IPS-18a (cell line): Measurements from ENCODE around the gene PARVG.
"Not testable (repeated sequence)": the region's sequence is repeated elsewhere in the genome, so short reads cannot be mapped to it uniquely, and the experiment has no call there.

ENCODE experiments used
- H3K27ac ChIP-seq: one replicate; pipeline ENCODE4 v1.5.1; 2013; ENCODE audit warnings: low read length
- H3K27me3 ChIP-seq: one replicate; pipeline ENCODE4 v1.6.1; 2013; ENCODE audit warnings: mild to moderate bottlenecking, low read length; ENCODE audit not compliant: control insufficient read depth, insufficient read depth
- H3K36me3 ChIP-seq: one replicate; pipeline ENCODE4 v1.6.1; 2013; ENCODE audit warnings: low read depth, low read length; ENCODE audit not compliant: control insufficient read depth
- H3K4me1 ChIP-seq: one replicate; pipeline ENCODE4 v1.6.1; 2013; ENCODE audit warnings: low read depth, low read length; ENCODE audit not compliant: control insufficient read depth
- H3K4me3 ChIP-seq: one replicate; pipeline ENCODE4 v1.5.1; 2013; ENCODE audit warnings: low read length
- H3K9ac ChIP-seq: one replicate; pipeline ENCODE4 v1.6.1; 2013; ENCODE audit warnings: mild to moderate bottlenecking, low read length, moderate library complexity
- H3K9me3 ChIP-seq: one replicate; pipeline ENCODE4 v1.6.1; 2013; ENCODE audit warnings: low read depth, low read length; ENCODE audit not compliant: control insufficient read depth

The PARVG gene

DNA sequence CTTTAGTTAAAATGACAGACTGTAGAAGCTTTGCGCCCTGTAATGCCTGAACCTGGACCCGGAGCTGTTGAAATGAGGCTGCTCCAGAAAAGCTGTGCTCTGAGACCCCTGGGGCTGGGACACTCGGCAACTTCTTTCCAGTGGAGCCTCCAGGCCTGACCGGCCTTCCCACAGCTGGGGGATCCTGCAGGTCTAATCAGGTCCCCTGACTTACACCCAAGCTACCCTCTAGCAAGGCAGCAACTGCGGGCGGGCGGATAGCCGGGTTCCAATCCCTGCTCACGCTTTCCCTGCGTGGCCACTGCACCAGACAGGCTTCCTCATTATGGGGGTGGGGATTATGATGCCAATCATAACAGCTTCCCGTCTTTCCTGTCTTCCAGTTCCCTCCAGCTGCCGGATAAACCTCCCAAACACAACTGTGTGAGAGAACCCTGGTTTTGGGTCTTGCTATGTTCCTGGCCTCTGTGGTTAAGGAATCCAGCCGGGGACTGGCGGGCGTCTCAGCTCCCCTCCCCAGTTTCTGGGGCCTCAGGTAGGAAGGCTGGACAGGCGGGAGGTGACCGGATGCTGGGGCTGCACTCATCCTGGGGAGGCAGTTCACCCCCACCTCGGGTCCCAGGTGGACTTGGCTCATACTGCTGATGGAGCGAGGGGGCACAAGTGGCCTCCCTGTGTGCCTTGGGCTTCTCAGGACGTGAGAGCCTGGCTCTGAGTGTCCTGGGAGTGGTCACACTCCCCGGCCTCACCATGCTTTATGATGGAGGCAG lies 38.6 kb downstream of the PARVG start:
- Histone ChIP-seq H3K9ac (no peak overlapping the region), H3K9me3 (no peaks in the 10 kb centered on the region), H3K36me3 (no peaks in the 10 kb centered on the region), H3K4me3 (no peak overlapping the region), H3K4me1 (no peaks in the 10 kb centered on the region), H3K27me3 (no peaks in the 10 kb centered on the region), H3K27ac (no peak overlapping the region)

DNA sequence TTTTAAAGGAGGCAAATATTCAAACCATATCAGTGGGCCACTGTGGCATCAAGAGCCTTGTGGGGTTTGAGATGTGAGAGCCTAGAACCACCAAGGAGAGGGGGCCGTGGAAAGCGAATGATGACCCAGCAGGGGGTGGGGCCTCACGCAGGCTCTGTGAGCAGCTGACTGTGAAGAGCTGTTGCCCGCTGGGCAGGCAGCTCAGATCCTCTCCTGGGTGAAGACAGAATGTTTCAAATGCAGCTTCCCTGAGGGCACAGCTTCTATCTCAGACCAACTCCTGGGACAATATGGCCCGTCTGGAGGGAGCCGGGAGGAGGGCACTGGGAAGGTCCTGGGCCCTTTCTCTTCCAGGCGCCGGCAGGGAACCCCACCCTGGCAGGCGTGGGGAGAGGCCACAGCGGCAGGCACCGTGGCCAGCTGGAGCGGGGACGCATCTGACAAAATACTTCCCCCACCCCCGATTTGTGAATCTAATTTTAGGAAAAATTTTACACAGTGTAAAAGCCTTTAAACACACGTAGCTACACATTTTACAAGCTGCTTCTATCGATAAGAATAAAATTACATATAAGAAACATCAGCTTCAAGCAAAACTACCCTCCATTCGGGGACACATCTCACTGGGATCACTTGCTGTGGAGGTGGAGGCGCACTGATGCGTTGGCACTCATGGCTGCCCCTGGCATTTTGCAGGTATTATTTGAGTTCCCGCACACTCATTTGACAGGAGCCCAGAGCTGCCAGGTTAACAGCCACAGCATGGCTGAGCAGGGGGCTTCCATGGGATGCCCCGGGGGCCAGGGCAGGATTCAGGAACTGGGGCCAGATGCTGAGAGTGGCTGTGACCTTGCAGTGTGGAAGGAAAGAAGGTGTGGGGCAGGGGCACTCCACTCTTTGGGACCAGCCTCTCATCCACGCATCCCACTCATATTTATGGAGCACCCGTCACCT lies 40.3 kb downstream of the PARVG start:
- H3K4me3 ChIP-seq = no peak overlapping the region
- no peaks in the 10 kb centered on the region for H3K4me1 ChIP-seq
- H3K9ac ChIP-seq = no peak overlapping the region
- no peaks in the 10 kb centered on the region for H3K27me3 ChIP-seq
- H3K27ac ChIP-seq = no peak overlapping the region
- no peaks in the 10 kb centered on the region for H3K36me3 ChIP-seq
- no peaks in the 10 kb centered on the region for H3K9me3 ChIP-seq

DNA sequence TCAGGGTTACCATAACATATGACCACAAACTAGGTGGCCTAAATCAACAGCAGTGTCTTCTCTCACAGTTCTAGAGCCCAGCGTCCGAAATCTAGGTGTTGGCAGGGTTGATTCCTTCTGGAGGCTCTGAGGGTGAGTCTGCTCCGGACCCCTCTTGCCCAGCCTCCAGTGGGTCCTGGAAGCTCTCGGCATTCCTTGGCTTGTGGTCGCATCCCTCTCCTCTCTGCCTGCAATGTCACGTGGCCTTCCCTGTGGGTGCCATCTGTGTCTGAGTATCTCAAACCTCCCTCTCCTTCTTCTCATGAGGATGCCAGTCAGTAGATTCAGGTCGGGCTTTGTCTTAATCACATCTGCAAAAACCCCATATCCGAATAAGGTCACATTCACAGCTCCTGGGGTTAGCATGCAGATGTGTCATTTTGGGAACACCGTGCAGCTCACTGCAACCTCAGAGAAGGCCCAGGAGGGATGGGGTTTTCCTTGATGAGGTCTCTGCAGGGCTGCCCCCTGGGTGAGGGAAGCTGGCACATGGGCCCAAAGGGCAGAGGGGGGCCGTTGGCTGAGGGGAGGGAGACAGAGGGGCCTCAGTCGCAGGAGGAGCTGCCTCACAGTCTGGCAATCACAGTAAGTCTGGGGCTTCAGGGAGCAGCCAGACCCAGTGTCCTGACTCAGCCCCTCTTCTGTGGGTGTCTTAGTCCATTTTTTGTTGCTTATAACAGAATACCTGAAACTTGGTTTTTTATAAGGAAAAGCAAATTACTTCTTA lies 41.2 kb downstream of the PARVG start:
- H3K4me3 ChIP-seq = no peak overlapping the region
- H3K4me1 ChIP-seq = no peaks in the 10 kb centered on the region
- H3K9me3 ChIP-seq = no peaks in the 10 kb centered on the region
- no peaks in the 10 kb centered on the region for H3K27me3 ChIP-seq
- no peaks in the 10 kb centered on the region for H3K36me3 ChIP-seq
- H3K9ac ChIP-seq = no peak overlapping the region
- H3K27ac ChIP-seq = no peak overlapping the region

DNA sequence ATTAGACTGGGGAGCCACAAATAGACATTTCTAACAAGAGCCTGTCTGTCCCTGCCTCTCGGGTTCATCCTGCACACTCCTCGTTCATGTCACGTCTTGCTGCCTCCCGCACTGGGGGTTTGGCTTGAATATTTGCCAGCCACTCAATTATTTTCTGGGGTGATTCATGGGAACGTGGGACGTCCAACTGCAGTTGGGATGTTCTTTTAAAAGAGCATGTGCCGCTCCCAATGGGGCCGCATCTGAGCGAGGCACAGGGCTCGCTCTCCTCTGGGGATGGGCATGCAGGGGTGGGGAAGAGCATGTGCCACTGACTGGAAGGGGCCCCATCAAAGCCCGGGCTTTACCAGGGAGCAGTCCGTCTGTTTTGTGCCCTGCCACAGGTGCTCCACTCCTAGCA lies 43.4 kb downstream of the PARVG start:
- Histone ChIP-seq H3K4me1 (no peaks in the 10 kb centered on the region), H3K27ac (no peak overlapping the region), H3K36me3 (no peaks in the 10 kb centered on the region)

DNA sequence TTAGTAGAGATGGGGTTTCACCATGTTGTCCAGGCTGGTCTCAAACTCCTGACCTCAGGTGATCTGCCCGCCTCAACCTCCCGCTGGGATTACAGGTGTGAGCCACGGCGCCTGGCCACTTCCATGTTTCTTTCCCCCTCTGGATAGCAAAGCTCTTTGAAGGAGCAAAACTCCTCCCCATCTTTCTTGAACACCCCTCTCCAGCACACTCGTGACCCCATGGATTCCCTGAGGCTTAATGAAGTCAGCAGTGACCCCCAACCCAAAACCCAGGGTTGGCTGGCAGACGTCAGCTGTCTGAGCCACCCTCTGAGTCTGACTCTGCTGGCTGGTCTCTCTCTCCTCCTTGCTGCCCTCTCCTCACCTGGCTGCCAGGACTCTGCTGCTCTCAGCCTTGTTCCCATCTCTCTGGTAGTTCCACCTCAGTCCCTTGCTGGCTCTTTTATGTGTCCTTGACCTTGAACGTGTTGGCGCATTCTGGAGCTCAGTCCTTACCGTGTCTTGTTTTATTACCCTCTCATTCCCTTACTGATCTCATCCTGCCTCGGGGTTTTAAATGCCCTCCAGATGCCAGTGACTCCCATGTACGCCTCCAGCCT lies 44.5 kb downstream of the PARVG start:
- Histone ChIP-seq H3K36me3 (no peaks in the 10 kb centered on the region), H3K27me3 (no peaks in the 10 kb centered on the region)

More for the DNA sequence above, 43.4 kb downstream of the PARVG start:
- no peaks in the 10 kb centered on the region for H3K9me3 ChIP-seq
- H3K9ac ChIP-seq = no peak overlapping the region
- no peak overlapping the region for H3K4me3 ChIP-seq
- H3K27me3 ChIP-seq = no peaks in the 10 kb centered on the region

DNA sequence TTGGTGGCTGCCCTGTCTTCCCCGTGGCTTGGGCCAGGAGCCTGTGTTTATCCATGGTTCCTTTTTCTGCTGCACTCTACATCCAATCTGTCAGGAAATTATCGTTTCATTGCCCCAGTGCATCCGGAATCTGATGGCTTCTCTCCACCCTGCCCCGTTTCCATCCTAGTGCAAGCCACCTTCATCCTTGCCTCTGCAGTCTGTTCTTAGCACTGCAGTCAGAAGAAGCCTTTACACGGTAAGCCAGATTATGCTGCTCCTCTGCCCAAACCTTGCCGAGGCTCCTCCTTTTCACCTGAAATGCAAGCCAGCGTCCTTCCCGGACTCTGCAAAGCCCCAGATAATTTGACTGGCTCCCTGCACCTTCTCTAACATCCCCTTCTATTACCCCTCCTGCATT lies 45.1 kb downstream of the PARVG start:
- H3K36me3 ChIP-seq = no peaks in the 10 kb centered on the region
- no peak overlapping the region for H3K9ac ChIP-seq
- no peak overlapping the region for H3K4me3 ChIP-seq
- H3K4me1 ChIP-seq = no peaks in the 10 kb centered on the region
- no peaks in the 10 kb centered on the region for H3K9me3 ChIP-seq
- H3K27ac ChIP-seq = no peak overlapping the region
- no peaks in the 10 kb centered on the region for H3K27me3 ChIP-seq

More for the DNA sequence above, 44.5 kb downstream of the PARVG start:
- H3K9me3 ChIP-seq = no peaks in the 10 kb centered on the region
- no peak overlapping the region for H3K27ac ChIP-seq
- H3K9ac ChIP-seq = no peak overlapping the region
- H3K4me3 ChIP-seq = no peak overlapping the region
- H3K4me1 ChIP-seq = no peaks in the 10 kb centered on the region

DNA sequence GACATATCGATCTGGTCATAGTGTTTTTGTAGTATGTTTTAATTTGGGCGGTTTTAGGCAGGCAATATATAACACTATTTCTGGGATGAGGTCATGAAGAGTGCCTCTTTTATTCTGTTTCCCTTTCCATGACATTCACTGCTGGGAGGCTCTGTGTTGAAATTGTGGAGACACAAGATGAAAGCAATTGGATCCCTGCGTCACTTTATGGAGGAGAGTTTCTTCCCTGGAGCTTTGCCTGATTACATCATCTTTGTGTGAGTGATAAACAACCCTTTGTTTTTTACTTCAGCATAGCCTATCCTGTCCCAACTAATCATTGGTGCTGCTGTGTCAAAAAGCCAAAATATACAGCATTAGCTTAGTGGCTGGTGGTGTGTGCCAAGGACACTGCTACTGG lies 48.6 kb downstream of the PARVG start:
- no peaks in the 10 kb centered on the region for H3K27me3 ChIP-seq
- H3K4me1 ChIP-seq = no peaks in the 10 kb centered on the region
- H3K9ac ChIP-seq = no peak overlapping the region
- H3K36me3 ChIP-seq = no peaks in the 10 kb centered on the region
- H3K27ac ChIP-seq = no peak overlapping the region
- no peak overlapping the region for H3K4me3 ChIP-seq
- H3K9me3 ChIP-seq = no peaks in the 10 kb centered on the region

DNA sequence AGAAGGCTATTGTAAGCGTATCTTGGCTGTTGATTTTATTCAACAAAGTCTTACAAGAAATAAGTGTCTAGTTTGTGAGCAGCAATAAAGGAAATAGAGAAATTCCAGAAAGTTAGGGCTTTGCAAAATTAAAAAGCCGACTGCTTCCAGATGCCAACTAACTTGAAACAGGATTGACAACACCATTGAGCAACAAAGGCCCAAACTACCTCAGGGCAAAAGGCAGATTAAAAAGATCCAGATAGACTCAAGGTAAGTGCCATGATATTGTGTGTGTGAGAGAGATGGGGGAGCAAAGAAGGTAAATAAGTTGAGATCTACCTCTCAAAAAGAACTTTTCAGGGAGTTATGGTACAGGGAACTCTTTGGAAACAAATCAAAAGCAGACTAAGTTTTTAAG lies 49.1 kb downstream of the PARVG start:
- Histone ChIP-seq H3K4me3 (no peak overlapping the region), H3K27me3 (no peaks in the 10 kb centered on the region), H3K9me3 (no peaks in the 10 kb centered on the region), H3K9ac (no peak overlapping the region), H3K36me3 (no peaks in the 10 kb centered on the region), H3K27ac (no peak overlapping the region), H3K4me1 (no peaks in the 10 kb centered on the region)

DNA sequence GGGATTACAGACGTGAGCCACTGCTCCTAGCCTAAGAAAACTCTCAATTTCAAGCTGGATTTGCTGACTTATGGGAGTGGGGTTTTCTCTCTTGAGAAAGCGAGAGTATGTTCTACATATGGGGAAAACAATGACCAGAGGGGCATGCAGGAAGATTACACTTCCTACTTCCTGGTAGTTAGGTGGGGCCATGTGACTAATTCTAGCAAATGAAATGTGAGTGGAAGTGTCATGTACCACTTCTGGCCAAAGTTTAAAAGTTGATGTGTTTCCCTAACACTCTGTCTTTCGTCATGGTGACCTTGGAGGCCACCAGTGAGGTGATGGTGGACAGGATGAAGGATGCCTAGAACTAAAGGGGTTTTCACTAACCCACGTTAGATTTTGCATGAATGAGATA lies 50.5 kb downstream of the PARVG start:
- Histone ChIP-seq H3K4me3 (no peak overlapping the region), H3K9me3 (no peaks in the 10 kb centered on the region), H3K36me3 (no peaks in the 10 kb centered on the region), H3K27me3 (no peaks in the 10 kb centered on the region), H3K4me1 (no peaks in the 10 kb centered on the region), H3K9ac (no peak overlapping the region), H3K27ac (no peak overlapping the region)

DNA sequence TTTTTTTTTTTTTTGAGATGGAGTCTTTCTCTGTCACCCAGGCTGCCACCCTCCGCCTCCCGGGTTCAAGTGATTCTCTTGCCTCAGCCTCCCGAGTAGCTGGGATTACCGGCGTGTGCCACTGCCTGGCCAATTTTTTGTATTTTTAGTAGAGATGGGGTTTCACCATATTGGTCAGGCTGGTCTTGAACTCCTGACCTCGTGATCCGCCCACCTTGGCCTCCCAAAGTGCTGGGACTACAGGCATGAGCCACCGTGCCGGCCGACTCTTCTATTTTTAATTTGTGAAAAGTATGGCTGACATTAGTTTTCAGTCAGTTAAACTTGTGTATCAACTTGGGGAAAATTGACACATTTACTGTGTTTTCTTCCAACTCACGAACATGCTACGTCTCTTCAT lies 53.6 kb downstream of the PARVG start:
- not testable (repeated sequence) for H3K4me3 ChIP-seq, H3K27me3 ChIP-seq

DNA sequence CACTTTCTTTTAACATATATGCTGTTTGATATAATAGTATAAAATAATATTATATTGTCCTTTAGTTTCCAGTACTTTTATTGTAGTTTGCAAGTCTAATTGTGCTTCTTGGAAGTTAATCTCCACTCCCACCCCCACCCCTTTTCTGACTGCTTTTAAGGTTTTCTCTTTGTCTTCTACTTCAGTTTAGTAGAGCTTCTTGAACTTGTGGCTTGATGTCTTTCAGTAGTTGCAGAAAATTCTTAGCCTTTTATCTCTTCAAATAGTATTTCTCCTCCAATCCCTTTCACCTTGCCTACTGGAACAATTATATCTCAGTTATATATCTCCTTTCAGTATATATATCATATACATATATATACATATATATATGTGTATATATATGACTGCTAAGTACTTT lies 56.6 kb downstream of the PARVG start:
- H3K27ac ChIP-seq = no peak overlapping the region
- H3K4me1 ChIP-seq = no peaks in the 10 kb centered on the region
- H3K27me3 ChIP-seq = no peaks in the 10 kb centered on the region
- H3K4me3 ChIP-seq = no peak overlapping the region
- H3K9me3 ChIP-seq = no peaks in the 10 kb centered on the region
- no peak overlapping the region for H3K9ac ChIP-seq
- H3K36me3 ChIP-seq = no peaks in the 10 kb centered on the region

More for the DNA sequence above, 53.6 kb downstream of the PARVG start:
- not testable (repeated sequence) for H3K9me3 ChIP-seq, H3K9ac ChIP-seq, H3K27ac ChIP-seq, H3K36me3 ChIP-seq, H3K4me1 ChIP-seq
